GM12875 (cell line): ENCODE data around the gene ZNF689.
"Not testable (repeated sequence)": the region's sequence is repeated elsewhere in the genome, so short reads cannot be mapped to it uniquely, and the experiment has no call there.

ENCODE experiments used
- H3K4me3 ChIP-seq: one replicate; pipeline ENCODE4 v1.5.1; 2011; ENCODE audit warnings: low read depth, low read length, control low read depth
- CTCF ChIP-seq: IDR thresholded peaks from 2 replicates; pipeline ENCODE4 v1.5.1; 2011; ENCODE audit warnings: low read depth, mild to moderate bottlenecking, control low read depth, inconsistent platforms, low read length, moderate library complexity, borderline replicate concordance; ENCODE audit not compliant: insufficient read depth

ZNF689 gene

GRCh38 chr16:30592871-30593270 lies 17.3 kb downstream of the ZNF689 start:
- TF ChIP-seq CTCF: no peak
- no peak overlapping the region for H3K4me3 ChIP-seq

- not testable (repeated sequence) for H3K4me3 ChIP-seq
These were observed 19.3 kb downstream of the ZNF689 start for GRCh38 chr16:30590869-30591268.

GRCh38 chr16:30589582-30589981 lies 20.6 kb downstream of the ZNF689 start:
- not testable (repeated sequence) for H3K4me3 ChIP-seq

- TF ChIP-seq CTCF: no peak
- H3K4me3 ChIP-seq: no peak overlapping the region
These were observed 21.5 kb downstream of the ZNF689 start for GRCh38 chr16:30588651-30589050.

- H3K4me3 ChIP-seq: peak within 1 kb of the TSS; percentile 86
- TF ChIP-seq CTCF: no peak
These were observed 24.6 kb downstream of the ZNF689 start, which contains the start of gene ZNF785 for GRCh38 chr16:30585400-30586191. Gene ZNF785, minus strand, starts transcription at chr16:30585697. Its CDS starts 86 bp downstream, at chr16:30585611.

- H3K4me3 ChIP-seq: peak overlapping the region; percentile 86
- no peak for TF ChIP-seq CTCF
These were observed 25.2 kb downstream of the ZNF689 start for GRCh38 chr16:30585022-30585399.

- no peak overlapping the region for H3K4me3 ChIP-seq
- no peak for TF ChIP-seq CTCF
These were observed 27.4 kb downstream of the ZNF689 start for GRCh38 chr16:30582611-30583340.

- TF ChIP-seq CTCF: no peak
- no peak overlapping the region for H3K4me3 ChIP-seq
These were observed 28.7 kb downstream of the ZNF689 start for GRCh38 chr16:30581457-30581856.
